Ovary (tissue), 9 donors: ENCODE measurements around the gene HKDC1. TPM values are rescaled to one million over a fixed set of nuclear protein-coding genes. Genes with fewer than 3 reads are reported as not detected.

Experiments
- DNase-seq, 5 donors: peaks; one replicate each; pipeline ENCODE4 v3.0.0-alpha.2; 2019 to 2020
- H3K27ac ChIP-seq, 2 donors: fragments of 200-600 bp; one replicate each; pipeline versions ENCODE4 v1.5.1 to v1.8.0; 2019 to 2022
- H3K27me3 ChIP-seq: fragments of 200-600 bp; one replicate; pipeline ENCODE4 v1.8.0; 2022
- H3K36me3 ChIP-seq: fragments of 200-600 bp; sonication (generic); one replicate; pipeline ENCODE4 v1.5.1; 2019
- H3K4me1 ChIP-seq: one replicate; pipeline ENCODE4 v1.8.1; 2013; ENCODE audit warnings: mild to moderate bottlenecking, moderate library complexity; ENCODE audit not compliant: insufficient read depth
- H3K4me3 ChIP-seq: fragments of 200-600 bp; sonication (generic); one replicate; pipeline ENCODE4 v1.5.1; 2017
- H3K9me3 ChIP-seq, 2 donors: fragments of 200-600 bp in 1 of 2; sonication (generic) in 1 of 2; one replicate each; pipeline versions ENCODE4 v1.5.1 to v1.8.1; 2013 to 2019; ENCODE audit warnings: mild to moderate bottlenecking in 1 of 2, moderate library complexity in 1 of 2
- CTCF ChIP-seq, 3 donors: fragments of 450-650 bp in 2 of 3; fragments of 200-600 bp in 1 of 3; IDR thresholded peaks; one replicate each; pipeline versions ENCODE4 v1.5.1 to v1.8.0; 2016 to 2022; ENCODE audit warnings: antibody characterized with exemption in 3 of 3, mild to moderate bottlenecking in 1 of 3
- EP300 ChIP-seq: sonication (generic); formaldehyde crosslinking; IDR thresholded peaks from one replicate; pipeline ENCODE4 v1.6.1; 2017; ENCODE audit warnings: antibody characterized with exemption
- POLR2A ChIP-seq: fragments of 450-650 bp; IDR thresholded peaks from one replicate; pipeline ENCODE4 v1.6.1; 2017; ENCODE audit warnings: antibody characterized with exemption, mild to moderate bottlenecking, moderate library complexity
- WGBS, 3 donors: extraction: QIAGEN DNeasy Blood & Tissue Kit in 1 of 3; methylation state at CpG; one replicate each; pipeline versions ENCODE4 v1.1.5 to v1.1.7; 2013 to 2017; 5-methylcytosine and 5-hydroxymethylcytosine counted together
- intact Hi-C, 4 donors: fragments of 100-400 bp; cut with DNase I; formaldehyde crosslinking; loops; one replicate each; pipeline versions ENCODE4 v1.11.0 to v1.15.1; 2022 to 2023
- polyA plus RNA-seq, 2 donors: library from polyadenylated mRNA; stranded (reverse); fragments of 200-250 nt in 1 of 2; fragments of 350-450 nt in 1 of 2; fragmentation: Illumina TruSeq in 1 of 2; extraction: RNeasy Lipid Tissue Mini Kit (QIAGEN cat#74804) in 1 of 2; gene quantifications; one replicate each; pipeline ENCODE4 v1.2.3, GENCODE V29; 2013 to 2014
- total RNA-seq, 7 donors: library from RNA; depleted of rRNA in 2 of 7; stranded (reverse); fragments of >200 nt in 2 of 7; fragmentation: NEBNext Ultra II Directional in 3 of 7; extraction: Animal tissue kit (Norgen Biotek cat#: 25700) in 3 of 7; gene quantifications; one replicate each; pipeline versions ENCODE4 v1.1.0 to v1.2.4, GENCODE V29; 2016 to 2023
- donor health status: DM: no; HTN: no; CAD: no; lungs with moderate emphysema.
- donor health status: DM: no; HTN: no; CAD: no.
- donor health status: Bipolar disorder and iron deficiency.
- donor health status: DM: yes; HTN: yes; CAD: no.
- donor health status: DM: no; HTN: no; CAD: no.
- donor health status: DM: yes; HTN: yes; CAD: no.

HKDC1 gene
- total and polyA plus RNA-seq, 9 donors = 0.01 to 6.4 (median 0.94) TPM; not detected in 2

GRCh38 chr10:69243817-69244216, 23.7 kb downstream of the HKDC1 start:
- TF ChIP-seq CTCF (IDR thresholded peaks at IDR 0.05) = no peak
- TF ChIP-seq POLR2A = no peak
- TF ChIP-seq EP300 = no peak
- Histone ChIP-seq H3K4me3 (no peak overlapping the region), H3K9me3 (no peaks in the 10 kb centered on the region), H3K4me1 (no peaks in the 10 kb centered on the region), H3K27me3 (no peaks in the 10 kb centered on the region), H3K36me3 (no peaks in the 10 kb centered on the region), H3K27ac (no peak overlapping the region)
- DNase-seq = no peak
- 94 to 95% (median 95%) methylated on average over 10 of the region's 10 CpGs for WGBS, 3 donors
- intact Hi-C loops = no loop called here

- Histone ChIP-seq H3K9me3 (no peaks in the 10 kb centered on the region), H3K27ac (no peak overlapping the region), H3K36me3 (no peaks in the 10 kb centered on the region), H3K4me3 (no peak overlapping the region), H3K27me3 (no peaks in the 10 kb centered on the region), H3K4me1 (no peaks in the 10 kb centered on the region)
- TF ChIP-seq CTCF (IDR thresholded peaks at IDR 0.05) = no peak
- no peak for TF ChIP-seq POLR2A
- DNase-seq = no peak
- intact Hi-C loops = no loop called here
- WGBS, 3 donors = 93 to 97% (median 94%) methylated on average over 5 of the region's 5 CpGs
These were observed 25.9 kb downstream of the HKDC1 start for GRCh38 chr10:69246036-69246435.

- H3K27ac ChIP-seq = no peak overlapping the region
- H3K4me3 ChIP-seq = no peak overlapping the region
- DNase-seq = no peak
- H3K27me3 ChIP-seq = no peaks in the 10 kb centered on the region
- no peaks in the 10 kb centered on the region for H3K4me1 ChIP-seq
- WGBS, 3 donors = 82 to 85% (median 84%) methylated on average over 14 of the region's 14 CpGs
- intact Hi-C loops = no loop called here
- H3K36me3 ChIP-seq = no peaks in the 10 kb centered on the region
- no peaks in the 10 kb centered on the region for H3K9me3 ChIP-seq
- no peak for TF ChIP-seq CTCF (IDR thresholded peaks at IDR 0.05)
- TF ChIP-seq EP300 = no peak
- TF ChIP-seq POLR2A = no peak
These were observed 26.6 kb downstream of the HKDC1 start for GRCh38 chr10:69246581-69247312.

- intact Hi-C loops = no loop called here
- Histone ChIP-seq H3K9me3 (no peaks in the 10 kb centered on the region), H3K27ac (no peak overlapping the region), H3K4me1 (no peaks in the 10 kb centered on the region), H3K27me3 (no peaks in the 10 kb centered on the region), H3K4me3 (no peak overlapping the region), H3K36me3 (no peaks in the 10 kb centered on the region)
- no peak for TF ChIP-seq POLR2A
- no peak for TF ChIP-seq CTCF (IDR thresholded peaks at IDR 0.05)
- TF ChIP-seq EP300 = no peak
- WGBS, 3 donors = 92 to 97% (median 96%) methylated on average over 13 of the region's 13 CpGs
- DNase-seq = no peak
These were observed 27.2 kb downstream of the HKDC1 start for GRCh38 chr10:69247313-69247710.
